Activated T-helper 9 cell treated with anti-CD3 and anti-CD28 coated beads, Interleukin-2, amount 50 U/mL, for 16 hours (primary cell): ENCODE data around the gene GCC2.
A peak's percentile ranks its signal among the peaks of the same experiment; 100 is the strongest.
"Not testable (repeated sequence)": the region's sequence is repeated elsewhere in the genome, so short reads cannot be mapped to it uniquely, and the experiment has no call there.

Experiments used
- DNase-seq: peaks from one replicate; pipeline ENCODE4 v3.0.0-alpha.2; 2020; ENCODE audit warnings: low read depth

Gene GCC2, protein sequence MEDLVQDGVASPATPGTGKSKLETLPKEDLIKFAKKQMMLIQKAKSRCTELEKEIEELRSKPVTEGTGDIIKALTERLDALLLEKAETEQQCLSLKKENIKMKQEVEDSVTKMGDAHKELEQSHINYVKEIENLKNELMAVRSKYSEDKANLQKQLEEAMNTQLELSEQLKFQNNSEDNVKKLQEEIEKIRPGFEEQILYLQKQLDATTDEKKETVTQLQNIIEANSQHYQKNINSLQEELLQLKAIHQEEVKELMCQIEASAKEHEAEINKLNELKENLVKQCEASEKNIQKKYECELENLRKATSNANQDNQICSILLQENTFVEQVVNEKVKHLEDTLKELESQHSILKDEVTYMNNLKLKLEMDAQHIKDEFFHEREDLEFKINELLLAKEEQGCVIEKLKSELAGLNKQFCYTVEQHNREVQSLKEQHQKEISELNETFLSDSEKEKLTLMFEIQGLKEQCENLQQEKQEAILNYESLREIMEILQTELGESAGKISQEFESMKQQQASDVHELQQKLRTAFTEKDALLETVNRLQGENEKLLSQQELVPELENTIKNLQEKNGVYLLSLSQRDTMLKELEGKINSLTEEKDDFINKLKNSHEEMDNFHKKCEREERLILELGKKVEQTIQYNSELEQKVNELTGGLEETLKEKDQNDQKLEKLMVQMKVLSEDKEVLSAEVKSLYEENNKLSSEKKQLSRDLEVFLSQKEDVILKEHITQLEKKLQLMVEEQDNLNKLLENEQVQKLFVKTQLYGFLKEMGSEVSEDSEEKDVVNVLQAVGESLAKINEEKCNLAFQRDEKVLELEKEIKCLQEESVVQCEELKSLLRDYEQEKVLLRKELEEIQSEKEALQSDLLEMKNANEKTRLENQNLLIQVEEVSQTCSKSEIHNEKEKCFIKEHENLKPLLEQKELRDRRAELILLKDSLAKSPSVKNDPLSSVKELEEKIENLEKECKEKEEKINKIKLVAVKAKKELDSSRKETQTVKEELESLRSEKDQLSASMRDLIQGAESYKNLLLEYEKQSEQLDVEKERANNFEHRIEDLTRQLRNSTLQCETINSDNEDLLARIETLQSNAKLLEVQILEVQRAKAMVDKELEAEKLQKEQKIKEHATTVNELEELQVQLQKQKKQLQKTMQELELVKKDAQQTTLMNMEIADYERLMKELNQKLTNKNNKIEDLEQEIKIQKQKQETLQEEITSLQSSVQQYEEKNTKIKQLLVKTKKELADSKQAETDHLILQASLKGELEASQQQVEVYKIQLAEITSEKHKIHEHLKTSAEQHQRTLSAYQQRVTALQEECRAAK (N-terminal part only)

DNA sequence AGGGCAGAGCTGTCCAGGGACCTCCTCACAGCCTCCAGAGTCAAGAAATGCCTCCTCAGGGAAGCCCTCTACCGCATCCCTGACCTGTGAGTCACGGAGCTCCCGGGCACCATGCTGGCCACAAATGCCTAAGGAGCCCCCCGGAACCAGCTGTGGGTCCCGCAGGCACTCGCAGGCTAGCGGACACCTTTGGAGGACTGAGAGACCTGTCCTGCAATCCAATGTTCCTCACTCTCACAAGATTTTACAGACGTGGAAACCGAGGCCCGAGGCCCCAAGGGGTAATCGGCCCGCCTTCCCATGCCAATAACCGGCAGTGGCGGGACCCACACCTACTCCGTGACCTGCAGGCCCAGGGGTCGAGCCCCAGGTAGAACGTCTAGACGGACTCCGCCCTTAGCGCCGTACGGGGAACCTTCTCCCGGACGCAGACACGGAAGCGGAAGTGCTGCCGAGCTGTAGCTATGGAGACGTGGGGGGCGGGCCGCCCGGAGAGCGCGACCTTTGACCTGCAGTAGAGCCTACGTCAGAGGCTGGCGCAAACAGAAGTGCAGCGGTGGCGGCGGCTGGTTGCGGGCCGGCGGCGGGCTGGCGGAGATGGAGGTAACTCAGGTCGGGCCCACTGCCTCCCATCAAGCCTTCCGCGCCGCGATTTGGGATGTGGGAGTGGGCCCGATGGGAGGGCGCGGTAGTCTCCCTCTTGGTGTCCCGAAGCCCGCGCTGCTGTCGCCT is at the start of gene GCC2:
TSS of gene GCC2 (plus strand) at position 529 of the 732 bp plus-strand sequence. CDS start at position 598, 69 bp downstream.
- peak; percentile 95 for DNase-seq

DNA sequence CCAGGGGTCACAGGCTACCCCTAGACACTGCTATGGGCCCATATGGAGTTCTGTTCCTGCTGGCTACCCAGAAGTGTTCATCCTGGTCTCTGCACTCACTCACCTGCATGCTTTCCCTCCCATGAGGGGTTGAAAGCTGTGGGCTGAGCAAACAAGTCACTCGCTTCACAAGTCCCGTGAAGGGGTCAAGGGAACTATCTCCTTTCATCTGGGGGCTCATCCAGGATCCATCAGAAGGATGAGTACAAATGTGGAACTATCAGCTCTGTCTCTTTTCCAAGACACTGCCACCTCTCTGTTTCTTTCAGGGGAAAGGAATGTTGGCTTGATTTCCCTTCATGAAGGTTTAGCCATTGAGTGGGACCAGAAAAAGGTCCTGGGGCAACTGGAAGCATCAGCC is 49.5 kb upstream of the GCC2 start:
- no peak for DNase-seq

DNA sequence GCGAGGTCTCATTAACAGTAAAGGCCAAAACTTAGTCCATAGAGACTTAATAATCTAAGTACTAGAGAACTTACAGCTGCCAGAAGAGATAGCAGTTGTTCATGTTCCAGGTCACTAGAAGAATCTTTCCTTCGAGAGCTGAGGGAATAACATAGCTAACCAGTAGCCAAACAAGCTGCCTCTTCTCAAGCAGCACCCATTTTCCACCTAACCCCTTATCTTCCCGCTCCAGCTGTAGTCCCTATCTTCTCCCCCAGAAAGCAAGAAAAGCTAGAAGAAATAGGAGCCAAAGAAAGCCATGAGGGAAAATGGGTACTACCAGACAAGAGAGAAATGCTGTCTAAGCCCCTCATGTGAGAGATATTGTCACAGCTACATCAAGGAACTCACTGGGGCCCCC is 47.2 kb upstream of the GCC2 start:
- DNase-seq: no peak

DNA sequence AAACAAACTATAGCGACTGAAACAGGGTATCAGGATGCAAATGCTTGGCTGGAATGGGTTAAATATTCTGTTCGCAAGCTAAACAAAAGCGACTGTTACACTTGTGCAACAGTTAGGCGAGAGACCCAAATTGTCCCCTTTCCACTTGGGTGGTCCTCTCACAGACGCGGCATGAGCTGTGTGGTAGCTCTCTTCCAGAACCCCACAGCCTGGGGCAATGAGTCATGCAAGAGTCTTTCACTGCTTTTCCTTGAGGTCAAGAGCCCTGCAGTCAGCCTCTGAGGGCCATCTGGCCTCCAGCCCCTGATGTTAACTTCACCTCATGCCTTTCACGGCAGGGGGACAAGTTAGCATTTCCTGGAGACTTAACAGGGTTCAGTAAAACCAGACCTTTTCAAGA is 45.5 kb upstream of the GCC2 start:
- DNase-seq: no peak

DNA sequence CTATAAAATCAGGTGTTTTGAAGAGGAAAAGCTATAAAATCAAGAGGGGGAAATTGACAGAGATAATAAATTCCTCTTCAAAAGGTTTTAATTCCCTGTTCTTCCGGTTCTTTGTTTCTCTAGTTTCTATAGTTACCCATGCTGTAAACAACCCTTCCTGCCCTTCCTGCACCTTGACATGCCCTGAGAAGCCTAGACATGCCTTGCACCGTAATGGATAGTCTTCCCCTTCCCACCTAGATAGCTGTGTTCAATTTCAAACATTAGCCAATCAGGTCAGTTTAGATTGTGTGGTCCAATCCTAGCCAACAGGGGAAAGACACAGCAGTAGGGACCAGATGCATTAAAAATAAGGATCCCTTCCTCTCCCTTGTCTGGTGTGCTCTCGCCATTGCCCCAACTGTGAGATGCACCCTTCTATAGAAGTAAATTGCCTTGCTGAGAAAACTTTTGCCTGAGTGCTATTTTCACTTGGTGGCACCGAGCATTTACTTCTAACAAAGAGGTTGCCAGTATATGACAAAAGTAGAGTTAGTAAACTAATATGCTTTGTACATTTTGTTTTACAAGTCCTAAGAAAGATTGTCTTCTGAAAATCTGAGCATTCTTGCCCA is 44.1 kb upstream of the GCC2 start:
- DNase-seq: no peak

DNA sequence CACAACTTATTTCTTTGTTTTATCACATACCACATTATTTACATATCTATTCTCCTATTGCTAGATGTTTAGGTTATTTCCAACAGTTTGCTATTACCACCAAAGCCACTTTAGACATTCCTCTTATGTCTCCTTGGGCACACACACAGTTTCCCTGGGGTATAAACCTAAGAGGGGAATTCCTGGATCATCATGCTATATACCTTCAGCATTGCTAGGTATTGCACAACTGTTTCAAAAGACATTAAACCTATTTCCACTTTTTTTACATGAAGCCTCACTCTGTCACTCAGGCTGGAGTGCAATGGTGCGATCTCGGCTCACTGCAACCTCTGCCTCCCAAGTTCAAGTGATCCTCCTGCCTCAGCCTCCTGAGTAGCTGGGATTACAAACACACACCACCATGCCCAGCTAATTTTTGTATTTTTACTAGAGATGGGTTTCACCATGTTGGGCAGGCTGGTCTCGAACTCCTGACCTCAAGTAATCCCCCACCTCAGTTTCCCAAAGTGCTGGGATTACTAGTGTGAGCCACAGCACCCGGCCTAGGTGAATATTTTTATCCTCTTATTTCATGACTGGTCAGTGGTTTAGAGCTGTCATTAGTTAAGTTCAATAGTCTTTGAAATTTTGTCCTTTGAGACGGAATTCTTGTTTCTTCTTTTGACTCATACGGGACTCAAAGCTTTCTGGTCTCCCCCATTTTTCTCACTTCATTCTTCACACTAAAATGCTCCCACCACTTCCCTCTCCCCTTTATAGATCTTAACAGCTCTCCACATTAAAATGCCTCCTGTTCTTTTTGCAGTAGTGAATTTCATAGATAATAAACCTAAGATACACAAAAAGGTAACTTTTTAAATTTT is 40.9 kb upstream of the GCC2 start:
- DNase-seq: no peak

DNA sequence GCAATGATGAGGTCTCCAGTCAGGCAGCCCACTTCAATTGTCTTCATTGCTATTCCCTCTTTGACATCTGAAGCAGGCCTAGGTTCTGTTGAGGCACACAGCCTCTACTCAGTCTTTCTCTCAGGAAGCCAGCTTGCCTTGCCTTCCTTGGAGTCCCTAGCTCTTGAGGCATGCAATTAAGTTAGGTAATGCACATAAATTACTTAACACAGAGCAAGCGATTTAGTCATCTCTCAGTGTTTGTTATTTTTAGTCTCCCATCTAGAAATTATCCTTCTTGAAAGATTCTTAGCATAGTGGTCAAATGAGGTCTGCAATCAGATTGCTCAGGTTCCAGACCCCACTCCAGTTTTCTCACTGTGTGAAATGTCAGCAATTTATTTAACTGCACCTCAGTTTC is 39.2 kb upstream of the GCC2 start:
- no peak for DNase-seq

DNA sequence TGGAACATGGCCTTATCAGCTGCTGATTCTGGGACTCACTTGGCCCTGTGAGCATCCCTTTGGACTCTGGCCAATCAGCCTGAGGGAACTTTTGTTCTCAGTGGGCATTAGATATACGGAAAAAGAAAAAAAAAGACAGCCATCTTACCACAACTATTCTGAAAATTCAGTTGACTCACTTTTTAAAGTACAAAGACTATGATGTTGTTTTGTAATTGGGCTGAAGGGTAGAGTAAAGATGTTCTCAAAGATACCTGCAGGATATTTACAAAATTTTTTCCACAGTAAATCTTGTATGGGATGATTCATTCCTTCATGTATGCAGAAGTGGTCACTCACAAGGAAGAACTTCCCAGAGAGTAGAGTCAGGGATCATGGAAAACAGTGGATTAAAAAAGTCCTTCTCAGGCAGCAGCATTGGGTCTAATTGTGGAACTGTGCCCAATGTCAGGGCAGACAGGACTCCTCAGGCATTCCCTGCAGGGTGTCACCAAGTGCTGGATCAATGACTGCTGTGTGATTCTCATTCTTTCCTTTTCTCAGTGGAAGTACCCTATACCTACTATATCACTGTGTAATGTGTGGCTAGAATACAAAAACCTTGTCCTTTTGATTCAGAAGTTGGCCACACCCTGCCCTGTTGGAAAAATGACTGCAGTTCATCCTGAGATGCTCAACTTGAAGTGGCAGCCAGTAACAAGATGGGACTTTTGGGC is 35.9 kb upstream of the GCC2 start:
- DNase-seq: no peak

DNA sequence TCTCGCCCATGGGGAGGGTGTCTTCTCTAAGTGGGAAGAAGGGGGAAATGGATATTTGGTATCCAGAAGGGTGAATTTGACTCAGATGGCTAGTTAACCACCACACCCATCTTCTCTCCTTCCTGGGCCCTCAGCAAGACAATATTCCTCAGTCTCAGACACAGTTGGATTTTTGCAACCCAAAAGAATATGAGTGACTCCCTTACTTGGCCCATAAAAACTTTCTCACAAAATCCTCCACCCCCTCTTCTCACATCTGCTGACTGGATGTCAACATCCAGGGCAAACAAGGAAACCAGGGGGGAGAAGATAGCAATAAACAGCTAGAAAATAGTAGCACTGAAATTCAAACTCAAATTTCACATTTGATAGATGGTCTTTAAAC is 35.3 kb upstream of the GCC2 start:
- no peak for DNase-seq

DNA sequence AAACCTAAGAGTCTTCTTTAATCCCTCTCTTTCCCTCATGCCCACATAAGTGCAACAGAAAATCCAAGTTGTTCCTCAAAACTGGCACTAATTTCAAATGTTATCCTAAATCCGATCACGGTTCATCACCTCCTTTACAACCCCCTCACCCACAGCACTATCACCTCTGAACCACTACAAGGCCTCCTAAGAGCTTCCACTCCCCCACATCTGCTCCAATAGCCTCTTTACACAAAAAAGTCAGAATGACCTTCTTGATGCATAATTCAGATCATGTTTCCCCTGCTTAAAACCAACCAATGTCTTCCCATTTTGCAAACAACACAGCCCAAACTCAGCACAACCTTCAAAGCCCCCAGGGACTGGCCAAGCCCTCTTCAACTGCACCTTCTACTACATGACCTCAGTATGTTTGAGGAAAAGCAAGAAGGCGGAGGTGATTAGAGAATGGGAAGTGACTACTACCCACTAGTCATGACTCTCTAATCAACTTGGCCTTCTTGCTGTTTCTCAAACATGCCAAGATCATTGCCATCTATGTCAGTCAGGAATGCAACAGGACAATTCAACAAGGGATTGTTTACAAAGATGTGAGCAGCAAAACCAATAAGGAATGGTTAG is 34.6 kb upstream of the GCC2 start:
- DNase-seq: no peak

DNA sequence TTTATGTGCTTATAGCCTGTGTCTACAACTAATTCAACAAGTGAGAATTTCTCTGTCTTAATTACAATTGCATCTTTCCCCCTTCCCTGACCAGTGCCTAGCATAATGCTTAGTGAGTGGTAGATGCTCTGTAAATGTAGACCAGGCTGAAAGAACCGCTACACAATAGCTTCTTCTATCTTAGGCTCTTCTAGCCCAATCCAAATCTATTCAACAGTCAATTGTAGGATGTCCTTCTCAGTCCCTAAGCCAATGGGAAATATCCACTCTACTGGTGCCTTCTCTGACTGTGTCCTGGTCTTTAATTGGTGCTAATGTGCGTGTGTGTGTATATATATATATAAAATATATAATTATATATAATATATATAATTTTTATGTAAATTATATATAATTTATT is 34.1 kb upstream of the GCC2 start:
- DNase-seq: no peak

DNA sequence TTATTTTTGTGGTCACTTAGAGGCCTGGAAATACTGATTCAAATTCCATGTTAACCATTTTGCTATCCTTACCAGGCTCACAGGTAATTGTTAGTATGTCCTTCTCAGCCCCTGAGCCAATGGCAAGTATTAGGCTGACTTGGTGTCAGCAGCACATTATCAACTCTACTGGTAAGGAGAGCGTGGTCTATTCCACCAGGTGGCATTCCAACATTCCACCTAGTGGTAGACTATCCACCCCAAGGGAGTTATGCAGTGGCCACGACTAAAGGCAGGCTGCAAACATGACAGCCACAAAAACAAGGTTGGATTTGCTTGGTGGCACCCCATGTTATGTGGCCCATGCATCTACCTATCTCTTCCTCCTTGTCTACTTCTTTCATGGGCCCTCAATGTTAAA is 31.8 kb upstream of the GCC2 start:
- DNase-seq: no peak

DNA sequence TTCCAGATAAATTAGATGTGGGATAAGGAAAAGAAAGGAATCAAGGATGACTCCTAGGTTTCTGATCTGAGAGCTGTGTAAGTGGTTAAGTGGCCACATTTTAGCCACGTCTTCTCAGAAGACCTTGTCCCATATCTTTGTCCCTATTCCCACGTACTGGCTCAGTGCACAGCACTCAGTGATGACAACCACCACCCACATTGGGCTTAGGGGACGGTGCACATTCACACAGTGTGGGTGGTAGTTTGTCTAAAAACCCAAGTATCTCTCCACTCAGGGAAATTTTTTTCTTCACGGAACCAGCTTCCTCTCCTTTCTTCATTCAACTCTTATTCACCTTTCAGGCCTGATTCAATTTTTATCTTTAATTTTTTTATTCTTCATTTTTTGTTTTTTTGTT is 30.6 kb upstream of the GCC2 start:
- DNase-seq: no peak

DNA sequence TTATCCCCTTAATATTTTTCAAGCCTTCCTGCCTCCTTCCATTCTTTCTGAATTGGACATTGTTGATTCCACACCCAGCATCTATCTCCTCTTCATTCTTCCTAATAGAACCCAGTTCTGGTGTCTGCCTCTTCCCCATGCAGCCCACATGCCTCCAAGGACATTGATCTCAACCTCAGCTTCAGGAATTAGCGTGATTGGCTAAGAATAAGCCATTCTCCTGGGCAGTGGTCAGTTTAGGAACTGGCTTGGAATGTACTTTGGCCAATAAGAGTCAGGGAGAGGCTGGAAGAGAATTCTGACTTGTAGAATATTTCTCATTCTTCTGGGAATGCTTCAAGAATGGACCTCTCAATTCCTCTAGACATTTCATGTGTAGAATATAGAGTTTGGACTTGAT is 25.9 kb upstream of the GCC2 start:
- no peak for DNase-seq

DNA sequence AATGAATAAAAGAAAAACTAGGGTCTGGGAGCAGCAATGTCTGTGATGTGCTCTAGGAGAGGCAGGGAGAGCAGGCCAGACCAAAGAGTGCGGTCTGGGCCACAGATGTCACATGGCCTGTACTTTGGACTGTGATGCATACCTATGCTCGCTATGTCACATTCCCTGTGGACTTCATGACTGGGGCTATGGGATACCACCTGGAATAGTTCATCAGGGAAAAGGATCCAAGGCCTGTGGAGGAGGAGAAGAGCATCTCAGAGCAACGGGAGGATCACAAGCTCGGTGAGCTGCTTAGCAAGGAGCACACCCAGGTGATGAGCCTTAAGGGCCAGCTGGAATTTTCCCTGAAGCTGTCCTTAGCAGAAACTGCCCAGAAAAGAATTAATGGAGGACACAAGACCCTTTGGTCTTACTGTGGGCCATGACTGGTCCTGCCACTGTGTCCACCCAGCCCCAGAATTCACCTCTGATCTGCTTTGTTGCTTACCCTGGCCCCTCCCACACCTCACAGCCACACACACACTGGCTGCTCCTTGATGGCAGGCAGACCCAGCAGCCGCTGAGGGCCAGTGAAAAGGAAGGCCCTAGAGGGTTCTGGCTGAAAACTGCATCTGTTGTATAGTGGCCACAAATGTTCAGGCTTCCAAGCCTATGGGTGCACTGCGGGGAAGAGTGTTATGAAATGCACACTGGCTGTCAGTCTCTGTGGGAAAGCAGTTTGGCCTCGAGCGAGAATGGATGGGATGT is 25.3 kb upstream of the GCC2 start:
- no peak for DNase-seq

DNA sequence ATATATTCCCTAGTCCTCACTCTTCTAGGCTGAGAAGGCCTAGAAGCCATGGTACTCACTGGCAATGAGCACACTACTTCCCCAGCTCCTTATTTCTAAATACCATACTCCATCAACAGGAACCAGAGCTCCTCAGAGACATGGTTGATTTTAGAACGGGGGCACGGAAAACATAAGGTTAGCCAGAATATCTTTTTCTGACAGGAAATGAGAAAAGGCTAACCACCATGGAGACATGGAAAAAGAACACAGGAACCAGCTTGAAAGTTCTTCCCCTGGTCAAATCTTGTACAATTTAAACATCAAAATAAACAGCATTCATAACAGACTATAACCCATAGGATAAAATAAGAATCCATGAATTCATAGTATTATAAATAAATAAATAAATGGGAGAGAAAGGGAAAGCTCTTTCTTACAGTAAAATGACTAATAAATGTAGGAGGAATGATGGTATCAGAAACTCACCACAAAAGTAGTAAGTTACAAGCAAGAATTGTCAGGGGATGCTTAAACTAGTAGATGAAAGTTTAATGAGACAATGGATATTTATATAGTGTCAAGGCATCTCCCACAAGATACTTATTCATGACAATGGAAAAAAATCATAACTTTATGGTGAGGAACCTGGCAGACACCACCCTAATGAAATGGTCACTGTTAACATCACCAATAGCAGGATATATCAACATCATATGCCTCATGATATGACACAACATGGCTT is 20.6 kb upstream of the GCC2 start:
- DNase-seq: no peak

DNA sequence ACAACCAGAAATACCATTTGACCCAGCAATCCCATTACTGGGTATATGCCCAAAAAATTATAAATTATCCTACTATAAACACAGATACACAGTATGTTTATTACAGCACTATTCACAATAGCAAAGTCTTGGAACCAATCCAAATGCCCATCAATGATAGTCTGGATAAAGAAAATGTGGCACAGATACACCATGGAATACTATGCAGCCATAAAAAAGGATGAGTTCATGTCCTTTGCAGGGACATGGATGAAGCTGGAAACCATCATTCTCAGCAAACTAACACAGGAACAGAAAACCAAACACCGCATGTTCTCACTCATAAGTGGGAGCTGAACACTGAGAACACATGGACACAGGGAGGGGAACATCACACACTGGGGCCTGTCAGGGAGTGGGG is 13.4 kb upstream of the GCC2 start:
- DNase-seq: not testable (repeated sequence)

DNA sequence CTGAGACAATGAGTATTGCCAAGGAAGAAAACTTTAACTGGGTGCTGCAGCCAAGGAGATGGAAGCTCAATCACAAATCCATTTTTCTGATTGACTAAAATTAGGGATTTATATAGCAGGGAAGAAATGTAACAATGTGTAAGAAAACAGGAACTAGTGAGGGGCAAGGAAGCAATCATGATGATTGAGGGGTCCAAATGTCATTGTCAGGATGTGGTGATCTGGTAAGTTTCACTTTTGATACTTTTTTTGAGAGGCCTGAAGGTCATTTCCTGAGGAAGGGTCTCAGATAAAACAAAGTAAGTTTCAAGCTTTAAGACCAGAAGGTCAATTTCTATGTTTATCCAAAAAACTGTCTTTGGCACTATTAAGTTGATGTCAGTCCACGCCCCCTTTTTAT is 12.0 kb upstream of the GCC2 start:
- DNase-seq: no peak
